Tibial nerve (tissue), 4 donors: Measurements from ENCODE around the gene SLC25A13.

Source experiments
- CTCF ChIP-seq, 5 experiments: fragments of 200-600 bp in 3 of 5; fragments of 450-650 bp in 2 of 5; sonication (generic) in 3 of 5; IDR thresholded peaks; one replicate each; pipeline ENCODE4 v1.5.1; 2016 to 2019; ENCODE audit warnings: antibody characterized with exemption in 5 of 5, mild to moderate bottlenecking in 3 of 5, moderate library complexity in 2 of 5
- EP300 ChIP-seq, 2 donors: sonication (generic); formaldehyde crosslinking; IDR thresholded peaks; one replicate each; pipeline ENCODE4 v1.6.1; 2017; ENCODE audit warnings: antibody characterized with exemption in 2 of 2, mild to moderate bottlenecking in 1 of 2
- POLR2A ChIP-seq, 2 donors: fragments of 450-650 bp; IDR thresholded peaks; one replicate each; pipeline ENCODE4 v1.6.1; 2017; ENCODE audit warnings: antibody characterized with exemption in 2 of 2, mild to moderate bottlenecking in 2 of 2, moderate library complexity in 2 of 2

GRCh38 chr7:96205665-96206064 lies 116.2 kb downstream of the SLC25A13 start:
- TF ChIP-seq CTCF (IDR thresholded peaks at IDR 0.05) (no peak), POLR2A (IDR thresholded peaks at IDR 0.05) (no peak), EP300 (IDR thresholded peaks at IDR 0.05) (no peak)
